ENCODE data around the gene AMBRA1.
"Not testable (repeated sequence)": the region's sequence is repeated elsewhere in the genome, so short reads cannot be mapped to it uniquely, and the experiment has no call there.

AMBRA1 gene

GRCh38 chr11:46611526-46612304, 17.9 kb upstream of the AMBRA1 start:
- no peak for DNase-seq

GRCh38 chr11:46609386-46609785, 15.6 kb upstream of the AMBRA1 start:
- DNase-seq: no peak

GRCh38 chr11:46607516-46607915, 13.7 kb upstream of the AMBRA1 start:
- DNase-seq: no peak

- DNase-seq: no peak
Measured at GRCh38 chr11:46604796-46605195, 11.0 kb upstream of the AMBRA1 start.

GRCh38 chr11:46603704-46604308, 10.0 kb upstream of the AMBRA1 start:
- DNase-seq: no peak

GRCh38 chr11:46601129-46601528, 7.3 kb upstream of the AMBRA1 start:
- no peak for DNase-seq

GRCh38 chr11:46600194-46600960, 6.6 kb upstream of the AMBRA1 start:
- DNase-seq: no peak

- DNase-seq: no peak
Measured at GRCh38 chr11:46599340-46600193, 5.7 kb upstream of the AMBRA1 start.

- no peak for DNase-seq
Measured at GRCh38 chr11:46597609-46598219, 3.9 kb upstream of the AMBRA1 start.

GRCh38 chr11:46597155-46597554, 3.3 kb upstream of the AMBRA1 start:
- no peak for DNase-seq

GRCh38 chr11:46594785-46595184, 962 bp upstream of the AMBRA1 start:
- no peak for DNase-seq

GRCh38 chr11:46594374-46594700, 514 bp upstream of the AMBRA1 start:
- no peak for DNase-seq

- DNase-seq: no peak
Measured at GRCh38 chr11:46590740-46591605, 2.9 kb downstream of the AMBRA1 start.

- DNase-seq: no peak
Measured at GRCh38 chr11:46588915-46589314, 4.9 kb downstream of the AMBRA1 start.

GRCh38 chr11:46588131-46588530, 5.7 kb downstream of the AMBRA1 start:
- no peak for DNase-seq

- not testable (repeated sequence) for DNase-seq
Measured at GRCh38 chr11:46583513-46583912, 10.3 kb downstream of the AMBRA1 start.

GRCh38 chr11:46582588-46582987, 11.2 kb downstream of the AMBRA1 start:
- DNase-seq: no peak

- no peak for DNase-seq
Measured at GRCh38 chr11:46577058-46577457, 16.8 kb downstream of the AMBRA1 start.

- no peak for DNase-seq
Measured at GRCh38 chr11:46574656-46575055, 19.2 kb downstream of the AMBRA1 start.

GRCh38 chr11:46570790-46571398, 22.9 kb downstream of the AMBRA1 start:
- DNase-seq: no peak

GRCh38 chr11:46565232-46565840, 28.5 kb downstream of the AMBRA1 start:
- DNase-seq: no peak
